Thyroid gland (tissue), 4 donors: ENCODE measurements around the gene PCSK7. TPM values are rescaled to one million over a fixed set of nuclear protein-coding genes. Genes with fewer than 3 reads are reported as not detected.
"Not testable (repeated sequence)": the region's sequence is repeated elsewhere in the genome, so short reads cannot be mapped to it uniquely, and the experiment has no call there.

Source experiments
- DNase-seq, 2 donors: peaks; one replicate each; pipeline ENCODE4 v3.0.0-alpha.2; 2019
- H3K27ac ChIP-seq, 3 donors: fragments of 200-600 bp; sonication (generic); 1 replicate in 2 of 3; 2 replicates in 1 of 3; pipeline ENCODE4 v1.5.1; 2016 to 2019; ENCODE audit warnings: mild to moderate bottlenecking in 1 of 3, moderate library complexity in 1 of 3
- H3K27me3 ChIP-seq: fragments of 200-600 bp; sonication (generic); one replicate; pipeline ENCODE4 v1.5.1; 2019
- H3K36me3 ChIP-seq, 2 donors: fragments of 200-600 bp; sonication (generic); one replicate each; pipeline ENCODE4 v1.5.1; 2016 to 2019
- H3K4me1 ChIP-seq, 2 donors: fragments of 200-600 bp; sonication (generic); one replicate each; pipeline ENCODE4 v1.5.1; 2017 to 2019
- H3K4me3 ChIP-seq, 3 donors: fragments of 200-600 bp; sonication (generic); replicated peaks in 1 of 3; 1 replicate in 2 of 3; 2 replicates in 1 of 3; pipeline ENCODE4 v1.5.1; 2016; ENCODE audit warnings: mild to moderate bottlenecking in 1 of 3
- H3K9me3 ChIP-seq: fragments of 200-600 bp; sonication (generic); one replicate; pipeline ENCODE4 v1.5.1; 2017
- CTCF ChIP-seq, 6 experiments: fragments of 200-600 bp in 3 of 6; fragments of 450-650 bp in 3 of 6; sonication (generic) in 3 of 6; IDR thresholded peaks; one replicate each; pipeline ENCODE4 v1.5.1; 2016 to 2019; ENCODE audit warnings: antibody characterized with exemption in 6 of 6, mild to moderate bottlenecking in 2 of 6, inconsistent platforms in 1 of 6, moderate library complexity in 1 of 6
- POLR2A ChIP-seq, 2 donors: fragments of 450-650 bp; IDR thresholded peaks; one replicate each; pipeline ENCODE4 v1.6.1; 2017; ENCODE audit warnings: antibody characterized with exemption in 2 of 2, mild to moderate bottlenecking in 2 of 2, moderate library complexity in 1 of 2
- WGBS, 2 donors: methylation state at CpG; one replicate each; pipeline ENCODE4 v1.1.5; 2017; 5-methylcytosine and 5-hydroxymethylcytosine counted together
- intact Hi-C: fragments of 100-400 bp; cut with DNase I; formaldehyde crosslinking; loops from one replicate; pipeline ENCODE4 v1.15.1; 2023
- total RNA-seq, 4 donors: library from RNA; depleted of rRNA; stranded (reverse); fragments of >200 nt; gene quantifications; one replicate each; pipeline ENCODE4 v1.2.3, GENCODE V29; 2016

Gene PCSK7
- 10 to 100 TPM; 36.1 to 61.1 (median 47.5) TPM for total RNA-seq

GRCh38 chr11:117231842-117232091 lies at the start of gene PCSK7:
PCSK7 (minus strand) TSS chr11:117232073; CDS start chr11:117229844, 2,229 bp downstream.
- intact Hi-C loops, result no loop called here
- H3K9me3 ChIP-seq, result no peaks in the 10 kb centered on the region
- H3K4me3 ChIP-seq, result peak within 1 kb of the TSS; percentile 74 to 96 (median 77)
- H3K27me3 ChIP-seq, result no peaks in the 10 kb centered on the region
- 0% methylated on average over 8 to 10 of the region's 13 CpGs for WGBS, 2 donors
- peaks cover 15 to 21% of the 10 kb centered on the region in 2 donors for H3K4me1 ChIP-seq
- H3K27ac ChIP-seq, result peak within 1 kb of the TSS; percentile 76 to 89 (median 87)
- peaks cover 20 to 29% of the 10 kb centered on the region in 2 donors for H3K36me3 ChIP-seq
- peak in 1 of 2 donors; percentile 74 for DNase-seq
- TF ChIP-seq POLR2A (IDR thresholded peaks at IDR 0.05), result no peak
- TF ChIP-seq CTCF (IDR thresholded peaks at IDR 0.05), result no peak

GRCh38 chr11:117281159-117281558 lies 49.3 kb upstream of the PCSK7 start:
- intact Hi-C loops, result no loop called here
- Histone ChIP-seq H3K36me3 (peaks cover 24 to 34% of the 10 kb centered on the region in 2 donors), H3K4me1 (no peaks in the 10 kb centered on the region), H3K27ac (no peak overlapping the region), H3K4me3 (no peak overlapping the region), H3K9me3 (no peaks in the 10 kb centered on the region), H3K27me3 (no peaks in the 10 kb centered on the region)
- TF ChIP-seq CTCF (IDR thresholded peaks at IDR 0.05), result no peak
- no peak for TF ChIP-seq POLR2A (IDR thresholded peaks at IDR 0.05)
- 85 to 92% methylated on average over 6 of the region's 6 CpGs for WGBS, 2 donors
- DNase-seq, result no peak

DNA sequence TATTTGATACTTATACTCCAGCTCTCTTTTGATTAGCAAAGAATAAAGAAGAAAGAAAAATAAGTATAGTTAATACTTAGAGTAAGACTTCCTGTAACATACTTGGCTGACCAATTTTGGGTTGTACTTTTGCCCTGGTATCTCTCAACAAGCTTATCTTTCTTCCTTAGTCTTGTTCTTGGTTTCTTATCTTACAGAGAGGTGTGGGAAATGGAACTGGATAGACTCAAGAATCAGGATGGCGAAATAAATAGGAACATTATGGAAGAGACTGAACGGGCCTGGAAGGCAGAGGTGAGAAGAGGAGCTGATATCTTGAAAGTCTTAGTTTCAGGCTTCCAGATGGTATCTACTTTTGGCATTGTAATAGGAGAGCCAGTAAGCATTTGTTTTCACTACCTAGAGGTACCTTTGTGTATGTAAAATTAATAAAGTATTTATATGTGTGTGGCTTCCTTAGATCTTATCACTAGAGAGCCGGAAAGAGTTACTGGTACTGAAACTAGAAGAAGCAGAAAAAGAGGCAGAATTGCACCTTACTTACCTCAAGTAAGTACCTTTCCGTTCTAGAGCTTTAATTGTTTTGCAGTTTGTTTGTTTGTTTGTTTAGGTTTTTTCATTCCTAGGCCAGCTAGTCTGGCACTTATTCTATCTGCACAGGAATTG lies 48.0 kb upstream of the PCSK7 start:
- 87 to 91% methylated on average over 4 of the region's 4 CpGs for WGBS, 2 donors
- H3K36me3 ChIP-seq, result peaks cover 24 to 26% of the 10 kb centered on the region in 2 donors

DNA sequence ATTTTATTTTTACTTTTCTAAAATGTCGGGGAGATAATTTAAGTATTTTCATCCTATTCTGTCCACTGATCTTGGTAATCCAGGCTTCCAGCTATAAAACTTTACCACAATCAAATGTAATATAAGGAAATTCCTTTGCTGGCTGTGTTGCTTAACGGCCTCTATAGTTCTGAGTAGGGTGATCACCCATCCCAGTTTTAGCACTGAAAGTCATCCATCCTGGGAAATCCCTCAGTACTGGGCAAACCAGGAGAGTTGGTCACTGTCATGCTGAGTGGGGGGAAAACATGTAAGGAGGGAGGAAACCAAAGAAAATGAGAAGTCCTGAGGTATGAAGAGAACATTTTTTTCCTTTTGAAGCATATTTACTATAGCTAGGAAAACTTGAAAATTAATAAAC lies 46.5 kb upstream of the PCSK7 start:
- H3K27ac ChIP-seq, result no peak overlapping the region
- no peaks in the 10 kb centered on the region for H3K9me3 ChIP-seq
- intact Hi-C loops, result no loop called here
- H3K36me3 ChIP-seq, result peaks cover 16 to 19% of the 10 kb centered on the region in 2 donors
- H3K4me1 ChIP-seq, result no peaks in the 10 kb centered on the region
- no peaks in the 10 kb centered on the region for H3K27me3 ChIP-seq
- no peak for TF ChIP-seq POLR2A (IDR thresholded peaks at IDR 0.05)
- TF ChIP-seq CTCF (IDR thresholded peaks at IDR 0.05), result no peak
- 87 to 89% methylated on average over 2 of the region's 2 CpGs for whole genome bisulfite sequencing, 2 donors
- DNase-seq, result no peak
- H3K4me3 ChIP-seq, result no peak overlapping the region

More for the DNA sequence above, 48.0 kb upstream of the PCSK7 start:
- intact Hi-C loops, result no loop called here
- H3K27ac ChIP-seq, result no peak overlapping the region
- no peak overlapping the region for H3K4me3 ChIP-seq
- no peaks in the 10 kb centered on the region for H3K27me3 ChIP-seq
- no peaks in the 10 kb centered on the region for H3K9me3 ChIP-seq
- no peak for DNase-seq
- no peak for TF ChIP-seq CTCF (IDR thresholded peaks at IDR 0.05)
- TF ChIP-seq POLR2A (IDR thresholded peaks at IDR 0.05), result no peak
- H3K4me1 ChIP-seq, result no peaks in the 10 kb centered on the region

- intact Hi-C loops, result no loop called here
- Histone ChIP-seq H3K9me3 (no peaks in the 10 kb centered on the region), H3K4me1 (no peaks in the 10 kb centered on the region), H3K27ac (no peak overlapping the region), H3K27me3 (no peaks in the 10 kb centered on the region), H3K36me3 (peaks cover 0 to 5% of the 10 kb centered on the region in 2 donors), H3K4me3 (no peak overlapping the region)
- WGBS, 2 donors, result 86 to 90% methylated on average over 9 of the region's 9 CpGs
- no peak for DNase-seq
- no peak for TF ChIP-seq POLR2A (IDR thresholded peaks at IDR 0.05)
- TF ChIP-seq CTCF (IDR thresholded peaks at IDR 0.05), result no peak
Measured at GRCh38 chr11:117273550-117274289, 41.8 kb upstream of the PCSK7 start.

- intact Hi-C loops, H3K4me3 ChIP-seq, H3K27ac ChIP-seq, H3K36me3 ChIP-seq, H3K9me3 ChIP-seq, DNase-seq, H3K27me3 ChIP-seq, H3K4me1 ChIP-seq: not testable (repeated sequence)
- WGBS, 2 donors, result 95% methylated on average over 5 of the region's 5 CpGs
Measured at GRCh38 chr11:117272175-117272574, 40.3 kb upstream of the PCSK7 start.
